Dermis blood vessel endothelial cell (primary cell): Measurements from ENCODE around the gene GLIS1. TPM values are rescaled to one million over a fixed set of nuclear protein-coding genes. Genes with fewer than 3 reads are reported as not detected.

Source experiments
- DNase-seq: peaks from one replicate; pipeline ENCODE4 v3.0.0; 2010
- total RNA-seq: library from RNA; depleted of rRNA; stranded (reverse); fragments of >200 nt; gene quantifications from 2 replicates; pipeline ENCODE4 v1.2.3, GENCODE V29; 2014

The GLIS1 gene
- total RNA-seq, 1 donor from 2014 or later, result not detected

GRCh38 chr1:53633073-53633704, 105.8 kb downstream of the GLIS1 start:
- no peak for DNase-seq

GRCh38 chr1:53631622-53632310, 107.2 kb downstream of the GLIS1 start:
- no peak for DNase-seq

GRCh38 chr1:53629101-53629691, 109.8 kb downstream of the GLIS1 start:
- no peak for DNase-seq

- no peak for DNase-seq
These were observed 110.5 kb downstream of the GLIS1 start for GRCh38 chr1:53628286-53628955.

GRCh38 chr1:53627666-53628065, 111.3 kb downstream of the GLIS1 start:
- no peak for DNase-seq

- no peak for DNase-seq
These were observed 111.9 kb downstream of the GLIS1 start for GRCh38 chr1:53627031-53627430.

GRCh38 chr1:53626616-53627015, 112.3 kb downstream of the GLIS1 start:
- no peak for DNase-seq

GRCh38 chr1:53625766-53626520, 113.0 kb downstream of the GLIS1 start:
- no peak for DNase-seq

- no peak for DNase-seq
These were observed 113.9 kb downstream of the GLIS1 start for GRCh38 chr1:53625049-53625448.

GRCh38 chr1:53622531-53622930, 116.4 kb downstream of the GLIS1 start:
- no peak for DNase-seq

GRCh38 chr1:53621144-53621543, 117.8 kb downstream of the GLIS1 start:
- DNase-seq, result no peak

GRCh38 chr1:53620061-53620855, 118.7 kb downstream of the GLIS1 start:
- peak; percentile 10 for DNase-seq

GRCh38 chr1:53619367-53620060, 119.5 kb downstream of the GLIS1 start:
- DNase-seq, result no peak

GRCh38 chr1:53618500-53619366, 120.2 kb downstream of the GLIS1 start:
- DNase-seq, result no peak

- DNase-seq, result no peak
These were observed 121.0 kb downstream of the GLIS1 start for GRCh38 chr1:53617851-53618499.

- no peak for DNase-seq
These were observed 121.6 kb downstream of the GLIS1 start for GRCh38 chr1:53617382-53617781.

- DNase-seq, result no peak
These were observed 122.0 kb downstream of the GLIS1 start for GRCh38 chr1:53616927-53617326.

- no peak for DNase-seq
These were observed 122.5 kb downstream of the GLIS1 start for GRCh38 chr1:53616511-53616910.

- DNase-seq, result no peak
These were observed 123.9 kb downstream of the GLIS1 start for GRCh38 chr1:53615101-53615500.
